Stimulated activated CD4-positive, alpha-beta T cell treated with anti-CD3 and anti-CD28 coated beads, Interleukin-4, amount 100 ng/mL, for 4 hours (primary cell): Measurements from ENCODE around the gene NFYC.

Source experiments
- DNase-seq, 2 experiments: peaks; one replicate each; pipeline ENCODE4 v3.0.0-alpha.2; 2020

Gene NFYC

DNA sequence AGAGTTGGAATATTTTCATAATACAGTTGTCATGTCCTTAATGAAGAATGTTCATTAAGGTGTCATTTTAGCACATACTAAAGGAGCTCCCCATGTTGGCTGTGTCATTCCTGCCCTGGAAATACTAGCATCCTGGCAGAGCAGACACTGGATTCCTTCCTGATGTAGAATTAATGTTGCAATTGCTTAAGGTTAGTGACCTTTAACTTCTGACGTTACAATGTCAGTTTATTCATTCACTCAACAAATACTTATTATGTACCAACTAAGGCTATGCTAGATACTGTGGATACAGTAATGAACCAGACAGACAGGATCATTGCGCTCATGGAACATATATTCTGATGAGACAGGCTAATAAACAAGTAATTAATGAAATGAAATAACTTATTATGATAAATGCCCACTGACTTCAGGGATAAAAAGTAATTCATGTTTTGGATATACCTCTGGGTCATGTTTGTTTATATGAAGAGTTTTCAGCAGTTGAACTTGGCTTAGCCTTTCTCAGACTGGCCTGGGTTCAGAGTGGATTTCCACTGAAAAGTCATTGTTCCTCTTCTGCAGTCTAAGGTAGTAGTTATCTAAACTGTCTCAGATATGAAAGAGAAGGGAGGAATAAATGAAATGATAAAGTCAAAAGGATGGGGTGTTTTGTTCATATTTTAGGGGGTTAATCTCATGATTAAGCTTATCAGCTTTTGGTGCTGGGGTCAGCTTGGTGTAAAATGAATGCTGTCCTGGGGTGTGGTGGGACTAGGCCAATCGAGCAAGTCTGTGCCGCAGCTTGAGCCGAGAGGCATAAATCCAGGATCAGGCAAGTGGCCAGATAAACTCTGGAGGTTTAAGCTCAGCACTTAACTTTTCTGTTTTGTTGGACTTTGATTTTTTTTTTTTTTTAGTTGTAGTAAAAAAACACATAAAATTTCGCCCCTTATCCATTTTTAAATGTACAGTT, 48.8 kb downstream of the NFYC start:
- no peak for DNase-seq

DNA sequence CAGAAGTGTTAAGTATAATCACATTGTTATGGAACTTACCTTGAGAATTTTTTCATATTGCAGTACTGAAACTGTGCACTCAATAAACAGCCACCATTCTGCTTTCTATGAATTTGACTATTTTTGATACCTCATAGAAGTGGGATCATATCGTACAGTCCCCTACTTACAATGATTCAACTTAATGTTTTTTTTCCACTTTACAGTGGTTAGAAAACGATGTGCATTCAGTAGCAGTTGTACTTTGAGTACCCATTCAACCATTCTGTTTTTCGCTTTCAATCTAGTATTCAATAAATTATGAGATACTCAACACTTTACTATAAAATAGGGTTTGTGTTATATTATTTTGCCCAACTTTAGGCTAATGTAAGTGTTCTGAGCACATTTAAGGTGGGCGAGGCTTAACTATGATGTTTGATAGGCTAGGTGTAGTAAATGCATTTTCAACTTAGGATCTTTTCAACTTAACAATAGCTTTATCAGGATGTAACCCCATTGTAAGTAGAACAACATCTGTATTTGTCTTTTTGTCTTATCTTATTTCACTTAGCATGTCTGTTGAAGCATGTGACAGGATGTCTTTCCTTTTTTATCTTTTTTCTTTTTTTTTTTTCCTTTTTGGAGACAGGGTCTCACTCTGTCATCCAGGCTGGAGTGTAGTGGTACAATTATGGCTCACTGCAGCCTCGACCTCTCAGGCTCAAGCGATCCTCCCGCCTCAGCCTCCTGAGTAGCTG, 49.7 kb downstream of the NFYC start:
- DNase-seq = no peak

DNA sequence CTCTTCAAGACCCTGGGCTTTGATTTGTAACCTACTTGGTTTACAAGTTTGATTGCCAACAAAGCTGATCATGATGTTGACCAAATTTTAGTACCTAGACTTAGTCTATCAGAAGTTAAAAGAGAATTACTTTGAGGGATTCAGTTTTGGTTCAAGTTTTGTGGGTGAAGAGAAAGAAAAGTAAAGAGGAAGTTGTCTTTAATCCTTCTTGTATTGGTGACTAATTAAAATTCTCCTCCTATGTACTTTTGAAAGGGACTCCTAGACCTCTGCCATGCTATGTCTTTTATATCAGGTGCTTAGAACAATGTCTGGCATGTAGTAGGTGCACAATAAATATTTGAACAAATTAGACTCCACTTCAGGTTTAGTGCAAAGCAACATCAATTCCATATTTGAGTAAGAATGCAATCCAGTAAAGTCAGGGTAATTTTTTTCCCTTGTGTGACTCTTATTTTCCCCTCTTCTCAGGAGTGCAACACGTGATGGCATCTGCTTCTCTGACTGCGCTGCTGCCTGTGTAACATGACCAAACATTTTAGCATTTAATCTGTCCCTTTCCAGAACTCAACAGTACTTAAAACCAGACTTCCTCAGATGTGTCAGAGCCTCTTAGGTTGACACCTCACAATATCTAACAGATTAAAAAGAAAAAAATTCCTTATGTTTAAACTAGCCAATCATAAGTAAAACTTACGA, 51.0 kb downstream of the NFYC start:
- DNase-seq = no peak

DNA sequence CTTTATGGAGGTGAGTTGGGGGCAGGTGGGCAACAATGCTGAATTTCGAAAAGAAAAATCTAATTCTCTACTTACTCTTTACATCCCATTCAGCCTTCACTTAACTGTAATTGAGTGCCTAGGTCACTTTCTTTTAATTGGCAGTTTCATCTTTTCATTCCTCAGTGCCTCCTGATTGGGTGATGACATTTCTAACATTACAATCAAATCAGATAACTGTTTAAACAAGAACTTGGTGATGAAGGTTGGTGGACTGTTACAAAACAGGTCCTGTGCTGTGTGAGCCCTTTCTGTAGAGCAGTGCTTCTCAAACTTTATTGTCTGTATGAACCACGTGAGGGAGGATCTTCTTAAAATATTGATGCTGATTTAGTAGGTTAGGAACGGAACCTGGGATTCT, 51.9 kb downstream of the NFYC start:
- no peak for DNase-seq

DNA sequence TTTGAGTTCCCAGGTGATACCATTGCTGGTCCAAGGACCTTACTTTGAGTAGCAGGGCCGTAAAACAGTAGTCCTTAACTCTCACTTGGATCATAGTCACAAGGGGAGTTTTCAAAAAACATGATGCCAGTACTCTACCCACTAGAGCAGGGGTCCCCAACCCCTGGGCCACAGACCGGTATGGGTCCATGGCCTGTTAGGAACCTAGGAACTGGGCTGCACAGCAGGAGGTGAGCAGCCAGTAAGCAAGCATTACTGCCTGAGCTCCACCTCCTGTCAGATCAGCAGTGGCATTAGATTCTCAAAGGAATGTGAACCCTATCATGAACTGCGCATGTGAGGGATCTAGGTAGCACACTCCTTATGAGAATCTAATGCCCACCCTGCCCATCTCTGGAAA, 52.4 kb downstream of the NFYC start:
- no peak for DNase-seq

DNA sequence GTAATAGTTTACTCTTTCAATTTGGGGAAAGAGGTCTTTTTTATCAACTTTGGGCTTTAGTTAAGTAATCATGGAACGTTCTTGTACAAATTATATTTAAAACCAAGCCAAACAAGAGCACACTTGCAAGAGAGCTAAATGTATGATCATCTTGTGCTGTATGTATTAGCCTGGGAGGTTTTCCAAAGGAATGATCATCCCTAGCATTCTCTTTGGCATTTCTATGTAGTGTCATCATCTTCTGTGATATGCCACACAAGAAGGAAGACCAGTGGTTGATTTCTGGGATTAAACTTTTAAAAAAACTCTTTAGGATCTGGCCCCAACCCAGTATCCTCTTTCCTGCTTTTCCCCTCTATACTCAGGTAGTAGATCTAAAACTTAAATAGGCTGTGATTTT, 53.7 kb downstream of the NFYC start:
- no peak for DNase-seq

DNA sequence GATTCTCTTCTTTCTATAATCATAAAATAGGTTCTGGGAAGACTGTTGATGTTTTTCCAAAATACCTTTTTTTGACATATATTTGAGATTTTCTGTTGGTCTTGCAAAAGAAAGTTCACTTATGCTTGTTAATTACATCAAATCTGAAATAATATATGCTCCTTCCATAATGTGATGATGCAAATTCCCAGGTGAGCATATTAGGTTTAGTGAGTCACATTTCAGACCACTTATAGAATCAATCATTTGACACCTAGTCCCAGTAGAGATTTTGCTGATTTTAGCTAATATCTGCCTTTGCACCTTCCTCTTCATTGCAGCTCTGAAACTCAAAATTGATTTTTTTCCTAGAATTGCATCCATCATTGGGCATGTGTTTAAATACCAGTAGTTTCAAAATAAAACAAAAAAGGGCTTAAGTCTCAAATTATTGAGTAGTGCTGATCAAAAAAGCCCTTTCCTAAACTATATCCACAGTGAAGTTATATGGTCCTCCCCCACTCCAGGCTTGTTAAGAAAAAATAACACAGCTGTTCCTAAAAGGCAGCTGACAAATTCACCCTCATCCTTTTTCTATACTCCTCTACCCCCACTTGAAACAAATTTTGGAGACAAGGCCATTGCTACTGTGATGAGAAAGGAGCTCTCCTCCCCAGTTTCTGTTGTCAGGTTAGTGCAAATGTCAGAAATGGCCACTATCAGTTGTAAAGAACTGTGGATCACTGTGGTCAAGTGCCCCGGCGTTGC, 55.0 kb downstream of the NFYC start:
- DNase-seq = no peak

DNA sequence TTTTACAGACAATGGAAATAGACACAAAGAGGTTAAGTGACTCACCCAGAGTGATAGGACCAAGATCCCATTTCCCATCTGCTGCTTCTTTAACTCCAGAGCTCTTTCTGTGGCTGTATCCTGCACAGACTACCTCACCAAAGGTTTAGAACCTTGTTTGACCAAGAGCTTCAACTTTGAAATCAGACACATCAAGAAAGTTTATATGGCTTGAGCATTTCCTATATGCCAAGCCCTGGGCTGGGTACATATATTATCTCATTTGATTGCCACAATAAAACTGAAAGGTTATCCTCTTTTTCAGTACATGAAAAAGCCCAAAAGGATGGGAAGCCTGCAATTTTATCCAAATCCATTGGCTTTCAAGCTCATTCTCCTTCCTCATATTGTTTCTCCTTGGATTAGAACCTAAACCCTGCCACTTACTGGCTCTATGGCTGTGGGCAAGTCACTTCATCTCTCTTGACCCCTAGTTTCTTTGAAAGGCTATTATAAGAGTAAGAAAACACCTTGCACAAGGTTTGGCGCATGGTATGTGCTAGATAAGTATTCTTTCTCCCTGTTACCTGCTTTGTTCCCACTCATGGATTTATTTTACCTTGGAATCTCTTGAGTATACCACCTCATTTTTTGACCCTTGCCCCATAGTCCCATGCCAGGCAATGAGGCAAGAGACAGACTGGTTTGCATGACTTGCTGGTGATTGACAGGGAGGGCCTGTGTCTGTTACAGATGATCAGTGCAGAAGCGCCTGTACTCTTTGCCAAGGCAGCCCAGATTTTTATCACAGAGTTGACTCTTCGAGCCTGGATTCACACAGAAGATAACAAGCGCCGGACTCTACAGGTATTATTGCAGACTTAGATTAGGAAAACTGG, 57.6 kb downstream of the NFYC start:
- DNase-seq = no peak

DNA sequence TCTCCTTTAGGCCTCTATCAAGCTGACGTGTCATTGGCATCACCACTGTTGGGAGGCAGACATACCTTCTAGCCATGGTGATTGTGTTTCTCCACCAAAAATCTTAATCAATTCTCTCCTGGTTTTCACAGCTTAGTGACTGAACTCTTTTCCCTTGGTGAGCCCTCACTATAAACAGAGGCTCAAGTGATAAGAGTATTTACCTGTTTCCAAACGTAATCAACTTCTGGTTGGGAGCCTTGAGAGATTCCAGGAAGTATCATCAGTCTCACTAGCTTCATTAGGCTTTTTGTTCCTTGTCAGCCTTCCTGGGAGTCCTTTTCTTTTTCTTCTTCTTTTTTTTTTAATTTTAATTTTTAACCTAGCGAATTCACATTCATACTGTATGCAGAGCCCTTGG, 58.3 kb downstream of the NFYC start:
- no peak for DNase-seq

DNA sequence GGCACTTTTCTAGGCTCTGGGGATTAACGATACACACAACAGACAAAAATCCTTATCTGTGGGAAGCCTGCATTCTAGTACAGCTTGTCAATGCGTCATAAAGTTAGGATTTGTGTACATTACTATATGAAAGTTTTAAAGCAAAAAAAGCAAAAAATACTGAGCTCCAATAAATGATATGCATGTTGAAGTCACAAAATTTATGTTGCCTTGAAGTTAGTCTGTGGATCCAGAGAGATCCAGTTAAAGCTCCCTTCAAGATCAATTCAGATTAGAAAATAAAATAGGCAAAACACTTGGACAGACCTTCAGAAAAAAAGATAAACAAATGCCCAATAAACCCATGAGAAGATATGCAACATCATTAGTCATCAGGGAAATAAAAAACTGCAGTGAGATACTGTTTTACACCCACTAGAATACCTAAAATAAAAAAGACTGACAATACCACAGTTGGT, 59.0 kb downstream of the NFYC start:
- no peak for DNase-seq

DNA sequence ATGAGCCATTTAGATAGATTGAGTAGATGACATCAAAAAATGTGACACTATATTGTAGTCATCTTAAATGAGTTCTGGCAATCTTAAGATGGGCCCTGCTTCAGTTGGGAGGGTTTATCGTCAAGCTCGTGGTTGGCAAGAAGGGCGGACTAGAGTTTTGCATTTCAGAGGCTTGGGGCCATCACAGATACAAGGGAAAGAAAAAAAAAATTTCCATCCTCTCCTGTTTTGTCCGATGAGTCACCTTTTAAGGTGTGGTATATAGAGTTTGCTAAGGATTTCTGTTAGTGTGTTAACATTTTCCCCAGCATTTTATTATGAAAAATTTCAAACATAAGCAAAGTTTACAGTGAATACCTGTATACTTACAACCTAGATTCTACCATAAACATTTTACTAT, 60.3 kb downstream of the NFYC start:
- DNase-seq = no peak

DNA sequence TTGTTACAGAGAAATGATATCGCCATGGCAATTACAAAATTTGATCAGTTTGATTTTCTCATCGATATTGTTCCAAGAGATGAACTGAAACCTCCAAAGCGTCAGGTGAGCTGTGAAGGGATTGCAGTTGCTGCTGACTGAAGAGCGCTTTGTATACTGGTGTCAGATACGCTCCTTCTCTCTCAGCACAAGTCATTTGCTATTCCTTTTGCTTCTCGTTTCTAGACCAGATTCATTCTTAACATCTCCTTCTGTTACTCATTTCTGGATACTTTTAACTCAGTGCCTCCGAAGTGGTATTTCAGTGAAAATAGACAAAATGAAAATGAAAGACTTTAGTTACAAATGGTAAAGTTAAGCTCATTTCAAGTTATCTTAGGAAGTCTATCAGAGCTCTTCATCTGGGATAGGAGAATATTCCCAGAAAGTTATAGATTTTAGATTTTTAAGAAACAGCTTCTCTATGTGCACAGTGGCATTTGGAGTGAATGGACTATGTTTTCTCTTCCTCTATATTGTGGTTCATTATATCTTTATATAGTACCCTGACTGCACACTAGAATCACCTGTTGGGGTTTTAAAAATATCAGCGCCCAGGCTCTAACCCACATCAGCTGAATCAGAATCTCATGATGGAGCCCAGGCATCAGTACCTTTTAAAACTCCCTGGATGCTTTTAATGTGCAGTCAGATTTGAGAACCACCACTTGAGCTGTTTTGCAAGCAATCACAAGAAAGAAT, 61.8 kb downstream of the NFYC start:
- no peak for DNase-seq

DNA sequence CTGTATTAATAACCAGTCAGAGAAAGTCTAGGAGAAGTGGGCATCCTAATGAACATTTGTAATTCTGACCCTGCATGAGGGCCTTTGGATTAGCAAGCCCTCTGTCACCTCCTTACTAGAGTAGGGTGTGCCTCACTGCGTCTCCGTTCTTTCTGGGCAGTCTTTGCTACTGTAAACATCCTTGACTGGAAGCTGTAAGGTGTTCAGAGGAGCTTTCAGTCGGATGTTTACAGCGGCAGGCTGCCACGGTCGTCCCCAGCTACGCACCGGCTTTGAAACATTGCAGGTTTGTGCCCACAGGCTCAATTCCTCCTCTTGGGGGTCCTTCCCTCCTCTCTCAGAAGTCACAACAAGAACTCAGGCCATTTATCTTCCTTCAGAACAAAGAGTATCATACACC, 62.7 kb downstream of the NFYC start:
- no peak for DNase-seq

DNA sequence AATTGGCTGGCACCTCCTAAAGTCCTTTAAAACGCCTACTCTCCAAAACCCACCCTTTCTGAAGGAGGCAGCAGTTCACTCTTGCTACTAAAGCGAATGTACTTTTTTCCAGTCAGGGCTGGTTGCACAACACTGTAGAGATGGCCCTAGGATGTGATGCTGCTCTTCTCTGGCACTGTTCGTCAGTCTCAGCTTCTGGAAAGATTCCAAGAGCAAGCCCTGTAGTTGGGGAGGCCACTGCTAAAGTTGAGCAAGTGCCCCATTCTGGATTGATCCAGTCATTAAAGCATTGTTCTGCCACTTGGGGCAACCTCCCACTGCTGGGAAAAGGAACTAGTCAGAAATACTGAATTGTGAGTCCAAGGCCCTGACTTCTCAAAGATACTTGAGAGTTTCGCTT, 63.6 kb downstream of the NFYC start:
- no peak for DNase-seq

DNA sequence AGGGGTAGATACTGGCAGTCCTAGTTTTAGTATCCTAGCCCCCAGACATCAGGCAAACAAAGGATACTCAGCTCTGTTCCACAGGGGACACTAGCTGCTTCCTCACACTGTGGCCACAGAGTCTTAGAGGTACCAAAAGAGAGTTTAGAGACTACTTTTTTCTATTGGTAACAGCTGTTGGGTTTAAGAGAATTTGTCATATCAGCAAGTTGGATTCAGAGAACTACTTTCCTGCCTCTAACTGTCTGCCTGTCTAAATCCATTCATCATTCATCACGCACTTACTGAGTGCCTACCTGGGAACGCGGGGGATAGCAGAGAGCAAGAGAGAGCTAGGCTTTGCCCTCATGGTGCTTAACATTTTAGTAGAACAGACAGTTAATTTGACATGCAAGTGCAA, 65.0 kb downstream of the NFYC start:
- DNase-seq = no peak

DNA sequence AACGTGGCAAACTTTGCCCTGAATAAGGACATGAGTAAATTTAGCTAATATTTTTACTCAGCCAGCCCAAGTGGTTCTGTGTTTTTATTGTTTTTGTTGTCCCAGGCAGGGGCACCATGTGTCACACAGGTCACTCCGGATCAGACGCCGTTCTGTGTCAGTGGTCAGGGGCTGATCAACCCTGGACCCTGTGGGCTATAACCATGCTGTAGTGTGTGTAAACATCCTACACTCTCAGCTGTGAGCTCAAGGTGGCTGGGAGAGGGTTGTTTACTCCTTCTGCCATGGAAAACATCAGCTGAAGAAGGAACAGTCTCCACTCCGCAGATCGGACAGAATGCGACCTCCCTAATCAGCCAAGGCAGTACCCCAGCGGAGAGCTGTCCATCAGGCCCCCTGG, 65.6 kb downstream of the NFYC start:
- no peak for DNase-seq

DNA sequence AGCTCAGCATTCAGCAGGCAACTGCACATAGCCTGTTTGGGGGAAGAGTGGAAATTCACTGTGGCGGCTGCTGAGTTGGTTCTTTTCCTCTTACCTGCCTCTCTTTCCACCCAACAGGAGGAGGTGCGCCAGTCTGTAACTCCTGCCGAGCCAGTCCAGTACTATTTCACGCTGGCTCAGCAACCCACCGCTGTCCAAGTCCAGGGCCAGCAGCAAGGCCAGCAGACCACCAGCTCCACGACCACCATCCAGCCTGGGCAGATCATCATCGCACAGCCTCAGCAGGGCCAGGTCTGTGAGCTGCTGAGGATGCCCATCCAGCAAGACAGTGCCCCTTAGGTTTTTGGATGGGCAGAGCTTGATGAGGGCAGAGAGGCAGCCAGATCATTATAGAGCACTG, 66.5 kb downstream of the NFYC start:
- DNase-seq = no peak

DNA sequence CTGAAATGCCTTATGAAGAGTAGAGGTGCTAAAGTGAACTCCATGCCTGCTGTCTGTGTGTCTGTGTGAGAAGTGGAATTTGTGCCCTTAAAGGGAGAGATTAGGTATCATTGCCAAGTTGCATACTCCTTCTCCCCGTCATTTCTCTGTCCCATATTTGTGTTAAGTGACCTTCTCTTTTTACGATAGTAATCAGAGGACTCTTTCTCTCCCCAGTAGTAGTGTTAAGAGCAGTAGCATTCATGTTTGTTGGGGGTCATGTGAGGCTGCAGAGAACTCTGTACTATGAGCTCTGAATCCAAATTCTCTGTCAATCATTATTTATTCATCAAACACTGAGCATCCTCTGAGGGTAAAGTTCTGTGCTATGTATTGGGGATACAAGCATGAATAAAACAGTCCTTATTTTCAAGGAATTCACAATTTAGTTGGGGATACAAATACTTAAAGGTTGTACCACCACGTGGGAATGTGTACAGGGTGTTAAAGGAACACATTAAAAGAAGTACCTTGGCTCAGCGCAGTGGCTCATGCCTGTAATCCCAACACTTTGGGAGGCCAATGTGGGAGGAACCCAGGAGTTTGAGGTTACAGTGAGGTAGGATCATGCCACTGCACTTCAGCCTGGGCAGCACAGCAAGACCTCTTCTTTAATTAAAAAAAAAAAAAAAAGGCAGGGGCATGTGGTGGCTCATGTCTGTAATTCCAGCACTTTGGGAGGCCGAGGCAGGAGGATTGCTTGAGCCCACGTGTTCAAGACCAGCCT, 67.3 kb downstream of the NFYC start:
- DNase-seq = no peak

DNA sequence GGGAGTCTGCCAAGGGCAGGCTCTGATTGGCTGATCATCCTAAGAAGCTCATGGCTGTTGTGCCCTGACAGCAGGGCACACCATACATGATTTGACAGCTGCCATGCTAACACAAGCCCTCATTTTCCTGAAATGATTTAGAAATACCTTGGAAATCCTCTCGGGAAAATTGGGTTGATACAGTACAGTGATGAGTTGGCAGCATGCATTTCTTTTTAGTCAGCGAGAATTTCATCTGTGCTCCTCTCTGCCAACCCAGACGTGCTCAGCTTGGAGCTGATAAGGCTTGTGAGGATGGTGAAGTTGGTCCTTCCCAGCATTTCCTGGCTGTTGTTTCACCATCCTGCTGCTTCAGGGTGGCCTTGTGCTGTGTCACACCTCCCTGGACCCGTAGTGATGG, 69.5 kb downstream of the NFYC start:
- DNase-seq = no peak
